ENCODE measurements around the gene MAFG.

- TF ChIP-seq USF1 (IDR thresholded peaks at IDR 0.05; ENCODE audit: borderline replicate concordance, low read depth) (no peak), RXRA (IDR thresholded peaks at IDR 0.05; ENCODE audit: borderline replicate concordance, low read depth) (no peak), CTCF (IDR thresholded peaks at IDR 0.05) (no peak), RAD21 (IDR thresholded peaks at IDR 0.05; ENCODE audit: low read length) (no peak), FOSL2 (IDR thresholded peaks at IDR 0.05; ENCODE audit: borderline replicate concordance, low read depth) (no peak), EP300 (IDR thresholded peaks at IDR 0.05; ENCODE audit: borderline replicate concordance in 1 of 2, low read depth in 1 of 2, low read length in 1 of 2) (no peak), SMC3 (IDR thresholded peaks at IDR 0.05; ENCODE audit: low read depth, low read length) (no peak), JUND (IDR thresholded peaks at IDR 0.05) (no peak), GABPA (IDR thresholded peaks at IDR 0.05; ENCODE audit: low read depth) (no peak), SIN3A (IDR thresholded peaks at IDR 0.05; ENCODE audit: borderline replicate concordance, low read depth, low read length) (no peak), RCOR1 (IDR thresholded peaks at IDR 0.05; ENCODE audit: low read length) (no peak)
These were observed 18.7 kb downstream of the MAFG start for GRCh38 chr17:81908793-81909192.
